Cerebellar cortex (tissue), 1 donor: ENCODE measurements around the gene TBC1D14.

Experiments used
- DNase-seq: peaks from one replicate; pipeline ENCODE4 v3.0.0-alpha.2; 2015; ENCODE audit warnings: low spot score

The TBC1D14 gene

DNA sequence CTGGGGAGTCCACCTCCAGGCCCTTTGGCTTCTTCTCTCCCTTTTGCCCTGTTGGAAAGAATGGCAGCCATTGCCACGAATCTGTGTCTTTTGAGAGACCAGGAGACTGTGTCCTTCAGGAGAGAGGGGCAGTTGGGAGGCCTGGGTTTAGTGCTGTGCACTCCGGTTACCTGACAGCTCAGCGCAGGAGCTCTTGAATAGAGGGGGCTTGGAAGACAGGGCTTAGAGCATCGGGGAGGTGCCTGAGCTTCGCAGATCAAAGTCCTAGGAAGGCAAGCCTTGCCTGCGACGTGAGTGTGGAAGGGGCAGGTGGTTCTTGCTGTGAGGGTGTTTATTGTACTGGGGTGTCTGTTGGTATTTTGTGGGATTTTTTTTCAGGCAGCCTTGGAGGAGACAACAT is 91.6 kb downstream of the TBC1D14 start:
- DNase-seq = no peak

GRCh38 chr4:7002336-7002735 is 92.7 kb downstream of the TBC1D14 start:
- DNase-seq = no peak

DNA sequence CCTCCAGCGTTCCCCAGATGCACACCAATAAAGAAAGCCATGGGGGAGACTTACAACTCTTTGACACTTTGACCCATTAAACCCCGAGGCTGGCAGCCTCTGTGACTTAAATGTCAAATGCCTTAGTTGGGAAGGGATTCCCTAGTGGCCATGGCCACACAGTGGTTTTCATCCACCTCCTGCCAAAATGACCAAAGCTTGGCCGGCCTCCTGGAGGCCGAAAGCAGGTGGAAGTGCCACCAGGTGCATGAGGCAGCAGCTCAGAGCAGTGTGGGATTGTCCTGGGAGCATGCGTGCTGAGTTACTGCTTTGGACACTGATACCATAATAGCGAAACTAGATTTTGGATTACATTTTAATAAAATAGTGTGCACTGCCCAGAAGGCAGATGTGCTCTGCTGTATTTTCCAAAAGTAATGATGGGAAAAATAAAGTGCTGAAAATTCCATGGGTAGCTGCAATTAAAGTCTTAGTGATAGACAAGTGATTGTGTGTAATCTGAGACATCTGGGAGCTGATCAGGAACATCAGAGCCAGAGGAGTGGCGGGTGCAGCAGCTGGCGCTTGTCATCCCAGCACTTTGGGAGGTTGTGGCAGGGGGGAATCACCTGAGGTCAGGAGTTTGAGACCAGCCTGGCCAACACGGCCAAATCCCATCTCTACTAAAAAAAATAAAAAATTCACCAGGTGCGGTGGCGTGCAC is 93.7 kb downstream of the TBC1D14 start:
- DNase-seq = no peak

GRCh38 chr4:7003879-7004240 is 94.2 kb downstream of the TBC1D14 start:
- no peak for DNase-seq

GRCh38 chr4:7004331-7004730 is 94.7 kb downstream of the TBC1D14 start:
- no peak for DNase-seq

DNA sequence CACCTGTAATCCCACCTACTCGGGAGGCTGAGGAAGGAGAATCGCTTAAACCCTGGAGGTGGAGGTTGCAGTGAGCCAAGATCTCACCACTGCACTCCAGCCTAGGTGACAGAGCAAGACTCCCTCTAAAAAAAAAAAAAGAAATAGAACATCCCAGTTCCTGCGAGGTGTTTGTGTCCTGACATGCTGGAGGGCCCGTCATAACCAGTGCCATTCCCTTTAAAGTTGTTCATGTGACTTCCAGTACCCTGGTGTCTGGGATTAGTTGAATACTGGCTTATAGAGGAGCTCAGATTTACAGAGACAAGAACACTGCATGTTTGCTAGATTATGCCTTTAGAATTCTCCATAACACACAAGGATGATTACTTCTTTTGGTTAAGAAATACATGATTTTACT is 95.9 kb downstream of the TBC1D14 start:
- DNase-seq = no peak

DNA sequence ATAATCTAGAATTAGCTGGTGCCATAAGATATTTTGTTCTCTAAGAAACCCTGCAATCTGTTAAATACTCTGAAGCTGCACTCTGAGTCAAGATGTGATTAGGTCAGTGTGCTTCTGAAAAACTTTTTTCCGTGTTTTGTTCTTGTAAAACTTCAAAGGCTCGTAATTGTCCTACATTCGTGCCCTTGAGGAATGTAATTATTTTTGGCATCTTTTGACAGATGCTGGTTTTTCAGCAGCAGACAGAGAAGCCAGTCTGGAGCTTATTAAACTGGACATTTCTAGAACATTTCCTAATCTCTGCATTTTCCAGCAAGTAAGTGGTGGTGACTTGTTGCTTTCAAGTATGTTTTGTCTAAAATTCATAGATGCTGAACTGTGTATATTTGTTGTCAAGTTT is 96.8 kb downstream of the TBC1D14 start:
- no peak for DNase-seq

DNA sequence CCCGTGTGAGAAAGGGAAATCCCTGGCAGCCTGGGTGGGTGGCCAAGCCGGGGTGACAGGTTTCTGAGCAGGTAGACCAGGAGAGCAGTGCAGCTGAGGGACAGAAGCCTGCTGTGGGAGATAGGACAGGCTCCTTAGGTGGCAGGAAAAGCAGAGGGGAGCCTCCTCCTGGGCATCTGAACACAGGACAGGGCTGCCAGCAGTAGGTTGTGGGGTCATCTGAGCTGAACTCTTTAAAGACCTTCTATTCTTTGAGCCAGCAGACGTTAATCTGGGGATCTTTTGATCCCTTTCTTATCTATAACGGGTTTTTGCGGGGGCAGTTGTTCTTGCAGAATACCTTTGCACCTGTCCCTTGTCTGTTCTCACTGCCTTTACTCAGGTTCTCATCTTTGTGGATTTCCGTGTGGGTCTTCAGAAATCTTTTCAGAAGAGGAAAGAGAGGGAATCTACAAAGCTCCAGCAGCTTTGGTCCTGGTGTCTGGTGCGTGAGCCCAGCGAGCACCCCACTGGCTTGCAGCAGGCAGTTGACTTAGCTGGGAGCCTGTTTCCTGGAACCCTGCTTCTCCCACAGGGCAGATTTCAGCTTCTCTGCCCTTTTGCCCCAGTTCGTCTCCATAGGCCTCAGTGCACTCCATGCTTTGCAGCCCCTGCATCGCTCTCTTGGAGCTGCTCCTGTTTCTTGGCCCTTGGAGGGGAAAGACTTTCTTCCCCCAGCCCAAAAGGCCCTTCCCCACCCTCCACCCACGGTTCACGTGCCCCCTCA is 97.7 kb downstream of the TBC1D14 start:
- no peak for DNase-seq

- DNase-seq = no peak
Observed at GRCh38 chr4:7007944-7008343, 98.3 kb downstream of the TBC1D14 start.

GRCh38 chr4:7009564-7009963 is 99.9 kb downstream of the TBC1D14 start:
- no peak for DNase-seq

GRCh38 chr4:7013175-7013574 is 103.5 kb downstream of the TBC1D14 start:
- no peak for DNase-seq

GRCh38 chr4:7014815-7015214 is 105.2 kb downstream of the TBC1D14 start:
- no peak for DNase-seq

- DNase-seq = no peak
Observed at GRCh38 chr4:7015383-7016035, 105.9 kb downstream of the TBC1D14 start.

GRCh38 chr4:7016086-7016485 is 106.5 kb downstream of the TBC1D14 start:
- no peak for DNase-seq

DNA sequence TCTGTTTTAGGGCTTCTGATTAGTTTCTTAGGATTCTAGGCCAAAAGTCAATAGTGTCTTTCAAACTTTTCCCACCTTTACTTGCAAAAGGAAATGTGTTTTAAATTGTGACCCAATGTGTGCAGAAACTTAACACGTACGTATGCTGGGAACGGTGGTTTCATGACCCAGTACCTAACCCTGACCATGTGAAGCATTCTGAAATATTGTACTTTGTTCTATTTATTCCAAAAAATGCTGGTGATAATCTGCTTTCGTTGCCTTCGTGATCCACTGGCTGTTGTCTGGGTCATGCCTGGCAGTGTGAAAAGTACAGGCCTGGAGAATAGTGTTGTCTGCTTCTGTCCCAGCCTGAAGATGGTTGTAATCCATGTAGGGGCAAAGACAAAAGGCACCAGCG is 106.9 kb downstream of the TBC1D14 start:
- no peak for DNase-seq

DNA sequence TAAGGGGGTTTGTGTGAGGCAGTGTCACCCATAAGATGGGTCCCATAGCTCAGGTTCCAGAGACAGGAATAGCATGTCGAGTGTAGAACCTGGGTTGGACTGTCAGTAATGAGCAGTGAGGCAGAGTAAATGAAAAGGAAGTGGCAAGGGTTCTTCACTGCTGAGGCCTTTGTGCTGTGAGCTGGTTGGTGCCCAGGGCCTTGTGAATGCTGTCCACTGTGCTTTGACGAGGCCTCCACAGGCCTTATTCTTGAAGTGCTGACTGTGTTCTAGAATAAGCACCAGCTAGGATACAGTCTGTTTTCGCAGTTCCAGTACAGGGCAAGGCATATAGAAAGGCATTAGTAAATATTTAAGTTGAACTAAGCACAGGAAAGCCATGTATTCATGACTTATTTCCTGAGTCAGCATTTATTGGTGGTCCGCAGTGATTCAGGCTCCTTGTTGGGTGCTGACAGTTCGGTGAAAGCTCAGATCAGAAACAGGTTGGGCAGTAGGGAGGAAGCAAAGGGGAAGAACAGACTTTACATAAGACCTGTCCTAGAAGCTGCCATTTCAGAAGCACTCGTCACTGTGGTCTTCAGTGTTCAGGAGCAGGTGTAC is 107.9 kb downstream of the TBC1D14 start:
- DNase-seq = no peak

GRCh38 chr4:7018281-7018680 is 108.7 kb downstream of the TBC1D14 start:
- no peak for DNase-seq

GRCh38 chr4:7019367-7019766 is 109.7 kb downstream of the TBC1D14 start:
- DNase-seq = no peak

- DNase-seq = no peak
Observed at GRCh38 chr4:7020290-7020689, 110.7 kb downstream of the TBC1D14 start.

GRCh38 chr4:7020856-7021255 is 111.2 kb downstream of the TBC1D14 start:
- DNase-seq = no peak

- no peak for DNase-seq
Observed at GRCh38 chr4:7021355-7021754, 111.7 kb downstream of the TBC1D14 start.

DNA sequence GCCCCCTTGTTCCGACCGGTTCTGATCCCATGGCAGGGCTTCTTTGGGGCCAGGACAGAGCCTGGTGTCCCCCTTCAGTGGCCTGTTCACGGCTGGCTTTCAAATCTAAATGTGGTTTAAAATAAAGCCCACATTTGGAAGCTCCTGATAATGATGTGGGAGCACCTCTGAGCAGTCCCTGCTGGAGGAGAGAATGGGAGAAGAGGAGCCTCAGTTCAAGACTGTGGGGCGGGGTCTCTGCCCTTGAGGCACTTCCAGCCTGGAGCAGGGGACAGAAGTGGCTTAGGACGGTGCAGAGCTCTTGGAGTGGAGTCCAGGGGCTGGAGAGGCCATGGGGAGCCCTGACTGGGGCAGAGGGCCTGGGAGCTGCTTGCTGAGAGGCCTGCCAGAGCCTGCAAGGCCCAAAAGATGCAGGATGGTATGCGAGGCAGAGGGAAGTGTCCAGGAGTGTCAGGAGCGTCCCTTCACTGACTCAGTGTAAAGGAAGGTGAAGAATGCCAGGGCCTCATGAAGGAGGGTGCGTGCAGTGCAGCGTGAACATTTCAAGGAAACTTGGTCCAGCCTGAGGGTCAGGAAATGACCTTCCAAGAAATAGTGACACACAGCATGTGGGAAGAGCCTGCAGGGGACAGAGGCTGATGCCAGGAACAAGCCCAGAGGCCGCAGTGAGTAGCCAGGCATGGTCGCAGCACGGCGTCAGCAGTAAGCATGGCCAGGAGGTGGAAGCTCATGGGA is 112.5 kb downstream of the TBC1D14 start:
- DNase-seq = no peak
